GM13977 (cell line): ENCODE measurements around the gene METAP1D.

Experiments
- DNase-seq: peaks from one replicate; pipeline ENCODE4 v3.0.0; 2012; ENCODE audit warnings: low spot score
- CTCF ChIP-seq: IDR thresholded peaks from 2 replicates; pipeline ENCODE4 v1.5.1; 2012; ENCODE audit warnings: mild to moderate bottlenecking, control low read depth; ENCODE audit not compliant: insufficient read depth; ENCODE audit errors: extremely low read depth, missing control alignments
- in situ Hi-C: fragments of 300-500 bp; cut with MboI; formaldehyde crosslinking; loops from one replicate; pipeline ENCODE4 v1.12.0; 2022; ENCODE audit warnings: low sequenced_read_pairs, low pct_unique_long_range_greater_than_20kb, mixed read lengths, inconsistent platforms; ENCODE audit not compliant: unreplicated experiment

METAP1D gene

GRCh38 chr2:172129404-172129803, 129.7 kb downstream of the METAP1D start:
- DNase-seq = no peak
- TF ChIP-seq CTCF = no peak
- in situ Hi-C loops = no loop called here
